Skin of body (tissue), 2 donors: ENCODE results near the gene ZSCAN20. TPM values are rescaled to one million over a fixed set of nuclear protein-coding genes. Genes with fewer than 3 reads are reported as not detected.
A peak's percentile ranks its signal among the peaks of the same experiment; 100 is the strongest.

Experiments
- DNase-seq: peaks from one replicate; lab custom pipeline; 2025; lab: John Stamatoyannopoulos, UW
- total RNA-seq: library from RNA; depleted of rRNA; stranded (reverse); fragments of >200 nt; gene quantifications from one replicate; pipeline ENCODE4 v1.2.3, GENCODE V29; 2014

ZSCAN20 gene
- total RNA-seq, 1 donor from 2014 or later, result 4.1 TPM

GRCh38 chr1:33443080-33443704 is 29.3 kb upstream of the ZSCAN20 start:
- DNase-seq, result no peak

DNA sequence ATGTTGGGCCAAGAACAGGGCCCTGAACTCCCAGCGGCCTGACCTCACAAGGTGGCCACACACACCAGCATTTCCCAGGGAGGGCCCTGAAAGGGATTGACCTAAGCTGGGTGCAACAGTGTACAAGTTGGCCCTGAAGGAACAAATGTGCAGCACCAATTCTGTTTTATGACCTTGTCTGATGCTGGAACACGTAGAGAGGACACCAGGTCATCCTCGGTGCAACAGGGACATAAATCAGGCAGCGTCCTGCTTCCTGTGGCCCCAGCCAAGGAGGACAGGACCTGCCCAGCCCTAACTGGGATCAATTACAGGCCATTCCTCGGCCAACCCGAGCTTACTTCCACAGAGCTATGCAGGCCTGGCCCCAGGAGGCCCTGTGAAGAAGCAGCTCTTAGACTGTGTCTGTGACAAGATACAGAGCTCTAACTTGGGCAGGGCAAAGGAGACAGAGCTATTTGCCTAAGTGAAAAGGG is 28.7 kb upstream of the ZSCAN20 start:
- no peak for DNase-seq

DNA sequence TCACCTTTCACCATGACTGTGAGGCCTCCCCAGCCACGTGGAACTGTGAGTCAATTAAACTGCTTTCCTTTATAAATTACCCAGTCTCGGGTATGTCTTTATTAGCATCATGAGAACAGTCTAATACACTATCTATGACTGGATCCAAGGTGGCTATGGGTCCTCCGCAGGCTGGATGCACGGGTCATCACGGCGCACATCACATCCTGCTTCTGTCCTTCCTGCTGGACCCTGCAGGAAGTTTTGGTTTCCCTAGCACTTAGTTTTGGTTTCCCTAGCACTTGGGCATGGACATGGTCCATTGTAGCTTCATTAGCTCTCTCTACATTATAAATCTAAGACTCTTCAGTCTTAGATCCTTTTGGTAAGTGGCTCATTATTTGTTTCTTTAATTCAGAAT is 27.3 kb upstream of the ZSCAN20 start:
- no peak for DNase-seq

DNA sequence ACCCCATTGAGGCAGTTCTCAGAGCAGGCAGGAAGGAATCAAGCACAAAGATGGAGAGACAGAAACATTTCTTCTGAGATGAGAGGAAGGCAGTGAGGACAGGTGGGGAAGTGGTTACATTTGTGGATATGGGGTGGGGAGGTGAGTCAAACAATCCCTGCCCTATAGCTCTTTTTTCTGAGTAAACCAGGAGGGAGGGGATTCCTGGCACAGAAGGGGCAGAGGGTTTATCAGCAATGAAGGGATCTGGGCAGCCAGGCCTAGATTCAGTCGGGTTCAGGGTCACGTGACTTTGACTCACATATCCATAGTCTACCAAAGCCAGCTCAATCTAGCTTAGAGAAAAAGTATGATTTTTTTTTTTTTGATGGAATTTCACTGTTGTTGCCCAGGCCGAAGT is 25.9 kb upstream of the ZSCAN20 start:
- no peak for DNase-seq

DNA sequence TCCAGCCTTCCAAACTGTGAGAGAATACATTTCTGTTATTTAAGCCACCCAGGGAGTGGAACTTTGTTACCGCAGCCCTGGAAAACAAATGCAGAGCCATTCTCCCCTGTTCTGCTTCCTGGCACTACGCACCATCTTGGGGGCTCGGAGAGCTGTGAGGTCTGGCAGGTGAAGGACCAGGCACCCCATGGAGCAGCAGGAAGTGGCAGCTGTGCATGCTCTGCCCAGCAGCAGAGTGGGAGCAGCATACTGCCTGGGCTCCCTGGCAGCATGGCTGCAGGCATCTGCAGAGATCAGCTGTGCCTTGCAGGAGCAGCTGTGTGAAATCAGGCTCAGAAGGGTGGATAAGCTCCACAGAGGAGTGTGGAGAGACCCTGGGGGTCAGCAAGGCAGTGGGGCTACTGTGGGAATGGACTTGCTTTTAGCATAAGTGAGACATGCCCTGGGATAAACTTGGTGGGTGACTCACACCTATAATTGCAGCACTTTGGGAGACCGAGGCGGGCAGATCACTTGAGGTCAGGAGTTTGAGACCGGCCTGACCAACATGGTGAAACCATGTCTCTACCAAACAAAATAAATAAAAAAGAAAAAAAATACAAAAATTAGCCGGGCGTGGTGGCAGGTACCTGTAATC is 17.7 kb upstream of the ZSCAN20 start:
- no peak for DNase-seq

DNA sequence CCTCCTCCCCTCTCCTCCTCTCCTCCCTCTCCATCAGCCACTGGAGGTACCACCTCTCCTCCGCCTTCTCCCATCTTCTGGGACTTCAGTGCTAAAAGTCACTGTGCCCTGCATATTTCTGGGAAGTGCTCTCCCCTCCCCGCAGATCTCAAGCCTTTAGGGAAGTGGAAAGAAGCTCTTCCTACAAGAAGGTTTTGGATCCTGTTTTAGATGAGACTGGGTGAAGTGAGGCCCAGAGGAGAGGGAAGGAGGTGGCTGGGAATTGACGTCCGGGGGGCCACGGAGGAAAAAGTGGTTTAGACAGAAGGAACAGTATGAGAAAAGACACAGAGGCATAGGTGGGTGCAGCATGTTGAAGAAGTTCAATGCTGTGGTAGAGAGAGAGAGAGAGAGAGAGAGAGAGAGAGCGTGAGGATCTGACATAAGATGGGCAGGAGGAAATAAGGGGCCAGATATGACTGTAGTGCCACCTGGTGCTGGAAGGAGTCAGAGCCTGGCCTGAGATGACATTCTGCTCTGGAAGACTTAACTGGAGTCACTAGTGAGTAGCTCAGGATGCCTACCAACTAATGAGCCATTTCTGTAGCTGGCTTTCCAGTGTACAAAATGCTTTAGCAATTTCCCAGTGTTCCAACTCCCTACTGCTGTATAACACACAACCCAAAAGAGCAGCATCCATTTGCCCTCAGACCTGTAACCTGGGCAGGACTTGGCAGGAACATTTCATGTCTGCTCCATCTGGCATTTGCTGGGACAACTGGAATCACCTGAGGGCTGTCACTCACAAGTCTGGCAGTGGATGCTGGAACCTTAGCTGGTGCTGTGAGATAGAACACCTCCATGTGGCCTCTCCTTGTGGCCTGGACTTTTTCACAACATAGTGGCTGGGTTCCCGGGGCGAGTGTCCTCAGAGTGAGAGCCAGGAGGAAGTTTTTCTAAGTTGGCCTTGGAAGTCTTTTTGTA is 16.6 kb upstream of the ZSCAN20 start:
- peak; percentile 42 for DNase-seq

GRCh38 chr1:33456502-33456886 is 16.0 kb upstream of the ZSCAN20 start:
- no peak for DNase-seq

GRCh38 chr1:33459691-33460090 is 12.8 kb upstream of the ZSCAN20 start:
- no peak for DNase-seq

GRCh38 chr1:33460144-33460543 is 12.3 kb upstream of the ZSCAN20 start:
- DNase-seq, result no peak

GRCh38 chr1:33460947-33461629 is 11.4 kb upstream of the ZSCAN20 start:
- DNase-seq, result no peak

GRCh38 chr1:33462405-33463164 is 9.9 kb upstream of the ZSCAN20 start:
- no peak for DNase-seq

DNA sequence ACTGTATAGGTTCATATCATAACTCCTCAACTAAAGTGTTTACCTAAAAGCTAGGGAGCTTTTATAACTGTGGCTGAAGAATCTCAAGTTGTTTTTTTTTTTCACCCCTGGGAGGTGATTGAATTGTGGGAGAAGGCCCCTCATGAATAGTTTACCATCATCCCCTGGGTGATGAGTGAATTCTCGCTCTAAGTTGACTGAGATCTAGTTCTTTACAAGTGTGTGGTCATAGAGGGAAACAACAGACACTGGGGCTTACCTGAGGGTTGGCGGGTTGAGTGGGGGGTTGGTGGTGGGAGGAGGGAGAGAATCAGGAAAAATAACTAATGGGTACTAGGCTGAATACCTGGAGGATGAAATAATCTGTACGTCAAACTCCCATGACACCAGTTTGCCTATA is 7.9 kb upstream of the ZSCAN20 start:
- DNase-seq, result no peak

DNA sequence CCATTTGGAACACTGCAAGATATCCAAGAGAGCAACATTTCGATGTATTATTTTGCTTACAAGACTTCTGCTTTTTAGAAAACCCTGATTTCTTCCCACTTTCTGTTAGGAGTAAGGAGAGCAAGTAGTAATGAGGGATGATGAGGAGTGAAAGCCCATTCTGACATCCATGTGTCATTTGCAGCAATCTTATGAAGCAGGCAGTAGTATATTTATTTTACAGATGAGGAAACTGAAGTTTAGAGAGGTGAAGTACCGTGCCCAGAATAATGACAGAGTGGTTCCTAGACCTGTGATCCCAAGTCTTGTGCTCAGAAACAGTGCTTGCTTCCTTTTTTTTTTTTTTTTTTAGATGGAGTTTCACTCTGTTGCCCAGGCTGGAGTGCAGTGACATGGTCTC is 7.1 kb upstream of the ZSCAN20 start:
- DNase-seq, result no peak

- no peak for DNase-seq
Observed at GRCh38 chr1:33466159-33466558, 6.3 kb upstream of the ZSCAN20 start.

DNA sequence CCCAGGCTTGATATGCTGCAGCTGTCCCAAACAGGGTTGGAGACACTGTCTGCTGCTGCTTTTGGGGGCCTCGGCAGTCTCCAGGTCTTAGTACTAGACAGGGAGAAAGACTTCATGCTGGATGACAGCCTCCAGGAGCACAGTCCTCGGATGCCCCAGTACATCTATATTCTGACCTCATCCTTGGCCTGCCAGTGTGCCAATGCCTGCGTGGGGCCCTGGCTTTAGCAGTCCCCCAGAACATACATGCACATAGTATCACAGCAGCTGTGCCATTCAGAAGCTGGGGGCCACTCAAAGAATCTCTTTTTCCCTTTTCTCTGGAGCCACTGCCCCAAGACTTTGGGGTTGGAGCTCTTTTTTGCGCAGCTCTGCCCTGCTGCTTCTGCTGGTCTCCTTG is 4.4 kb upstream of the ZSCAN20 start:
- DNase-seq, result no peak

DNA sequence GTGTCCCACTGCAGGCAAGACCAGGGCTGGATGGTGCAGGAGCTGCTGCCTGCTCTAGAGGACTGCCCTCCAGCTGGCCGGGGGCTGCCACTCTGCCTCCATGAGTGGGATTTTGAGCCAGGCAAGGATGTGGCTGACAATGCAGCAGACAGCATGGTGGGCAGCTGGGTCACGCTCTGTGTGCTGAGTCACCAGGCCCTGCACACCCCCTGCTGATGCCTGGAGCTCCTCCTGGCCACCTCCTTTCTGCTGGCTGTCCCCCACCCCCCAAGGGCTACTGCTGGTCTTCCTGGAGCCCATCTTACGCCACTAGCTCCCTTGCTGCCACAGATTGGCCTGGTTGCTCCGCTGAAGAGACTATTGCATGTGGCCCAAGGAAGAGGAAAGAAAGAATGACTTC is 3.9 kb upstream of the ZSCAN20 start:
- no peak for DNase-seq

GRCh38 chr1:33468967-33469366 is 3.5 kb upstream of the ZSCAN20 start:
- peak; percentile 70 for DNase-seq

- DNase-seq, result no peak
Observed at GRCh38 chr1:33469691-33470090, 2.8 kb upstream of the ZSCAN20 start.

DNA sequence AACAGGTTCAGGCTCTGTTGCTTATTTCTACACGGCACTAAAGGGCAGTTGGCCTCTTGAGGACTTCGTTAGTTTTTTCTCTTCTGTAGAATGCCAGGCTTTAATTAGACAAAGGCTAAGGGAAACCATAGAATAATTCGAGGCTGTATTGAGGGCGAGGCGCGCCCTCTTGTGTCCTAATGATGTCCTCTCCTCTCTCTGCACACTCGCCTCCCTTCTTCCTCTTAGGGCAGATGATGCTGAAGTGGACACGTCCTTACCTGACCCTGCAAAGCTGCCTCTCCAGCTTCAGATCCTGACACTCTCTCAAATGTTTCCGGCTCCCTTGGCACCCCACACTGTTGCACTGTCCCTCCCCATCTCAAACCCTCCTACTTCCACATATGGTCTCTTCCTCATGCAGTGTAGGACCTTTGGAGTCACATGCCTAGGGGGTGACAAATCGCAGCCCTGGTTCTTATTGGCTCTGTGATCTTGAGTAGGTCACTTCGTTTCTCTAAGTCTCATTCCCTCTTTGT is 1.9 kb upstream of the ZSCAN20 start:
- DNase-seq, result peak; percentile 70

- no peak for DNase-seq
Observed at GRCh38 chr1:33471416-33471815, 1.0 kb upstream of the ZSCAN20 start.

DNA sequence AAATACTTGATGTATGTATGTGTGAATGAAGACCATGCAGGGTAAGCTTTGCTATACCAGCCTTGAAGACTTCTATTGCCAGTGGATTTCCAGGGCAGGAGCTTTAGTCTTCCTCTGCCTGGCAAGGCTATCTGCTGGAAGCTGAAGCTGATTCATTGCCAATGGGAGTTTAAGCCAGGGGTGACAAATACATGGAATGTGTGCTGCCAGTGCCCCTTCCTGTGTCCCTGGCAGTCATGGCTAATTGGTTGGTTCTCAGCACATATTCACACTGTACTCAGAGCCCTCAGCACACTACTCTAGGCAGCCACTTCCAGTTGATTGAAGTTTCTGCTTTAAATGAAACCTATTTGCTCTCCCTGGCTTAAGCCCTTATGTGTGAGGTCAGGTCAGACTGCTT is 1.5 kb downstream of the ZSCAN20 start:
- no peak for DNase-seq
